HG03575 (cell line): ENCODE measurements around the gene KIAA1191.
"Not testable (repeated sequence)": the region's sequence is repeated elsewhere in the genome, so short reads cannot be mapped to it uniquely, and the experiment has no call there.

Source experiments
- ATAC-seq: cut with Tn5 transposase; IDR thresholded peaks from one replicate; pipeline ENCODE4 v1.9.1; 2021; ENCODE audit not compliant: unreplicated experiment, insufficient number of reproducible peaks, low FRiP score; ENCODE audit errors: extremely low read depth

The KIAA1191 gene

GRCh38 chr5:176361437-176362232 is at the start of gene KIAA1191:
KIAA1191 (minus strand) TSS chr5:176361764; CDS start chr5:176359508, 2,256 bp downstream.
- ATAC-seq, result peak; percentile 78

GRCh38 chr5:176410486-176411180 is 49.1 kb upstream of the KIAA1191 start:
- no peak for ATAC-seq

GRCh38 chr5:176409765-176410164 is 48.2 kb upstream of the KIAA1191 start:
- no peak for ATAC-seq

- ATAC-seq, result no peak
Measured at GRCh38 chr5:176408590-176408989, 47.0 kb upstream of the KIAA1191 start.

GRCh38 chr5:176408252-176408573 is 46.6 kb upstream of the KIAA1191 start:
- not testable (repeated sequence) for ATAC-seq

- no peak for ATAC-seq
Measured at GRCh38 chr5:176407456-176408251, 46.1 kb upstream of the KIAA1191 start.

- ATAC-seq, result no peak
Measured at GRCh38 chr5:176406436-176407052, 45.0 kb upstream of the KIAA1191 start.

GRCh38 chr5:176405656-176406435 is 44.3 kb upstream of the KIAA1191 start:
- ATAC-seq, result no peak

- ATAC-seq, result no peak
Measured at GRCh38 chr5:176401281-176402205, 40.0 kb upstream of the KIAA1191 start.

- no peak for ATAC-seq
Measured at GRCh38 chr5:176400382-176401156, 39.0 kb upstream of the KIAA1191 start.

GRCh38 chr5:176397736-176398420 is 36.3 kb upstream of the KIAA1191 start:
- no peak for ATAC-seq

- ATAC-seq, result no peak
Measured at GRCh38 chr5:176396330-176396729, 34.8 kb upstream of the KIAA1191 start.

GRCh38 chr5:176394881-176395675 is 33.5 kb upstream of the KIAA1191 start:
- no peak for ATAC-seq

- ATAC-seq, result no peak
Measured at GRCh38 chr5:176394096-176394495, 32.5 kb upstream of the KIAA1191 start.

- ATAC-seq, result no peak
Measured at GRCh38 chr5:176392526-176392925, 31.0 kb upstream of the KIAA1191 start.

GRCh38 chr5:176391999-176392398 is 30.4 kb upstream of the KIAA1191 start:
- ATAC-seq, result no peak
